LNCAP (cell line): Measurements from ENCODE around the gene CBR3.

Source experiments
- TF ChIP-seq, protein P1 (sequence below): fragments of 450-650 bp; IDR thresholded peaks from 2 replicates; pipeline ENCODE4 v1.5.1; 2017; ENCODE audit warnings: mild to moderate bottlenecking

The CBR3 gene

DNA sequence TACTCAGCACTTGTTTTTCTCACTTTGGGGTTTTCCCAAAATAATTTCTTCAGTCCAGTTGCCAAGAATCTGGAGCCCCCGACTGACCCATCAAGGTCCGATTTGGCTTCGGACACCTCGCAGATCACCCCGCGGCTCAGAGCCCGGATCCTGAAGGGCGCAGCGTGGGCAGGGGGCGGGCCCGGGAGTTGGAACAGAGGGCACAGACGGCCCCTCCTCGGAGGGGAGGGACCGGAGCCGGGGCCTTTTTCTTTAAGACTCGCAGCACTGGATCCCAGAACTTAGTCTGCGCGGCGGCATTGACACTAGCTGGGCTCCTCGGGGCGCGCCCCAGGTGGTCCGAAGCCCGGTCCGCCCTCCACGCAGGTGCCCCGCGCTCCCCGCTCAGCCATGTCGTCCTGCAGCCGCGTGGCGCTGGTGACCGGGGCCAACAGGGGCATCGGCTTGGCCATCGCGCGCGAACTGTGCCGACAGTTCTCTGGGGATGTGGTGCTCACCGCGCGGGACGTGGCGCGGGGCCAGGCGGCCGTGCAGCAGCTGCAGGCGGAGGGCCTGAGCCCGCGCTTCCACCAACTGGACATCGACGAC, at the start of gene CBR3:
Gene CBR3, plus strand, starts transcription at position 277 of the 588 bp plus-strand sequence. Its CDS starts 114 bp downstream, at position 391.
- TF ChIP-seq, protein P1, sequence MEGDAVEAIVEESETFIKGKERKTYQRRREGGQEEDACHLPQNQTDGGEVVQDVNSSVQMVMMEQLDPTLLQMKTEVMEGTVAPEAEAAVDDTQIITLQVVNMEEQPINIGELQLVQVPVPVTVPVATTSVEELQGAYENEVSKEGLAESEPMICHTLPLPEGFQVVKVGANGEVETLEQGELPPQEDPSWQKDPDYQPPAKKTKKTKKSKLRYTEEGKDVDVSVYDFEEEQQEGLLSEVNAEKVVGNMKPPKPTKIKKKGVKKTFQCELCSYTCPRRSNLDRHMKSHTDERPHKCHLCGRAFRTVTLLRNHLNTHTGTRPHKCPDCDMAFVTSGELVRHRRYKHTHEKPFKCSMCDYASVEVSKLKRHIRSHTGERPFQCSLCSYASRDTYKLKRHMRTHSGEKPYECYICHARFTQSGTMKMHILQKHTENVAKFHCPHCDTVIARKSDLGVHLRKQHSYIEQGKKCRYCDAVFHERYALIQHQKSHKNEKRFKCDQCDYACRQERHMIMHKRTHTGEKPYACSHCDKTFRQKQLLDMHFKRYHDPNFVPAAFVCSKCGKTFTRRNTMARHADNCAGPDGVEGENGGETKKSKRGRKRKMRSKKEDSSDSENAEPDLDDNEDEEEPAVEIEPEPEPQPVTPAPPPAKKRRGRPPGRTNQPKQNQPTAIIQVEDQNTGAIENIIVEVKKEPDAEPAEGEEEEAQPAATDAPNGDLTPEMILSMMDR, result no peak

DNA sequence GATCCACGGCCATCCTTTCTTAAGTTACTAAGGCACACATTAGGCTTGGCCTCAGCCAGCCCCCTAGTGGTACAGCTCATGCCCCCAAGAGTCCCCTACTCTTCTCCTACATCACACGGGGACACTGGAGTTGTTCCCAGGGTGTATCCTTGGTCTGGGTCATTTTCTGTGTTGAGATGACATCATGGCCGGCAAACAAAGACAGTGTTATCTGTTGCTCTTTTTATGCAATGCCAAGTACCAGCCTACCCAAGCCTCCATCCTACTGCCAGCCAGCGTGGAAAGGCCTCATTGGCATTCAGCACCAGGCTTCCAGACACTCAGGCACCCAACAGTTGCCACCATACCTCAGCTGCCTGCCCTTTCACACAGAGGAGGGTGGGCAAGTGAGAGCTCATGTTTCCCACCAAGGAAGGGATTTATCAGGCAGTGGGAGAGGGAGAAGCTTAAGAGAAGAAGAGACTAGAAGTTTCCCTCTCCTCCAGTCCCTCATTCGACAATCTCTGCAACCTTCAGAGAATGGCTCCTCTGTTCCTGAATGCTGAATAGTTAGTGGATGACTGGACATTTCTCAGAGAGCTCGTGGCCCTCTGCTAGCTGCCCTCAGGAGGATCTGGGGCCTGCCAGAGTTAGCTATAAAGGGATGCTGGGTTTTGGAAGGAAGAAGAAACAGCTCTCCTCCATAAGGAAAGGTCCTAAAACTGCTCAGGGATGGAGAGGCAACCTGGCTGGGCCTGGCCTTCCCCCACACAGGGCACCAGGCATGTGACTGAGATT, 47.3 kb upstream of the CBR3 start:
- TF ChIP-seq, protein P1, result no peak

DNA sequence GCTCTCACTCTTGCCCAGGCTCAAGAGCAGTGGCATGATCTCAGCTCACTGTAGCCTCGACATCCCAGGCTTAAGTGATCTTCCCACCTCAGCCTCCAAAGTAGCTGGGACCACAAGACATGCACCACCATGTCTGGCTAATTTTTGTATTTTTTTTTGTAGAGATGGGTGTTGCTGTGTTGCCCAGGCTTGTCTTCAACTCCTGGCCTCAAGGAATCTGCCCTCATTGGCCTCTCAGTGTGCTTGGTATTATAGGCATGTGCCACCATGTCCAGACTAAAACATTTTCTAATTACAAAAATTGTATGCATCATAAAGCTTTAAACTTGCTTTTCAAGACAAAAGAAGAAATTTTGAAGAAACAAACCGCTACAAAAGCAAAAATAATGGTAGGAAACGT, 44.9 kb upstream of the CBR3 start:
- TF ChIP-seq, protein P1, result no peak

DNA sequence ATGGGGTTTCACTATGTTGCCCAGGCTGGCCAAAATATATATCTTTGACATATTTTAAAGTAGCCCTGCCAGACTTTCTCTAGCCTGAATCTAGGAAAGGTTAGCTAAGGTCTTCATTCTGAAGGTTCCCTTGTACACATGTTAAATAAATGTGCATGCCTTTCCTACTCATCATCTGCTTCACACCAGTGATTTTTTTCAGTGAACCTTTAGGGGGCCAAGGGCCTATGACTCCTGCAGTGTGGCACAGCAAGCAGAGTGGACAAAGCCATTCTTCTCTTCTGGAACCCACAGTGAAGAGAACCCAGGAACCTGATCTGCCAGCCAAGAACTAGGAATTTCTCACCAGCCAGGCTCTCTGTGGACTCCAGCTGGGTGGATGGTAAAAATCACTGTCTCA, 42.2 kb upstream of the CBR3 start:
- TF ChIP-seq, protein P1, result no peak

DNA sequence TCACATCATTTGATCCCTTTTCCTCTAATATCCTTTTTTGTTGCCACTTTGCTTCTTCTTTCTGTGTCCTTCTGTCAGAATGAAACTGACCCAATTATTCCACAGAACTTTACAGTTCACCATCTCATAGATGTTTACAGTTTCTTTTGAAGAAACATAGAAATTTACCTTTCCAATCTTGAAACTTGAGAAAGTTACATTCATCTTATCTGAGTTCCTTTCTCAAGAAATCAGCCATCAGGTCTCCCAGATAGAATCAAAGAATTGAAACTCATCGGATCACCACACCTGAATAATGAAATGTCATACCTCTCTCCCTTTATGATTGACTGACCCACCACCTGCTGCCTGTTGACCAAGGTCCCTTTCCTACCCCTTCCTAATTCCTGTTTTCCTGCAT, 41.4 kb upstream of the CBR3 start:
- TF ChIP-seq, protein P1, result no peak

DNA sequence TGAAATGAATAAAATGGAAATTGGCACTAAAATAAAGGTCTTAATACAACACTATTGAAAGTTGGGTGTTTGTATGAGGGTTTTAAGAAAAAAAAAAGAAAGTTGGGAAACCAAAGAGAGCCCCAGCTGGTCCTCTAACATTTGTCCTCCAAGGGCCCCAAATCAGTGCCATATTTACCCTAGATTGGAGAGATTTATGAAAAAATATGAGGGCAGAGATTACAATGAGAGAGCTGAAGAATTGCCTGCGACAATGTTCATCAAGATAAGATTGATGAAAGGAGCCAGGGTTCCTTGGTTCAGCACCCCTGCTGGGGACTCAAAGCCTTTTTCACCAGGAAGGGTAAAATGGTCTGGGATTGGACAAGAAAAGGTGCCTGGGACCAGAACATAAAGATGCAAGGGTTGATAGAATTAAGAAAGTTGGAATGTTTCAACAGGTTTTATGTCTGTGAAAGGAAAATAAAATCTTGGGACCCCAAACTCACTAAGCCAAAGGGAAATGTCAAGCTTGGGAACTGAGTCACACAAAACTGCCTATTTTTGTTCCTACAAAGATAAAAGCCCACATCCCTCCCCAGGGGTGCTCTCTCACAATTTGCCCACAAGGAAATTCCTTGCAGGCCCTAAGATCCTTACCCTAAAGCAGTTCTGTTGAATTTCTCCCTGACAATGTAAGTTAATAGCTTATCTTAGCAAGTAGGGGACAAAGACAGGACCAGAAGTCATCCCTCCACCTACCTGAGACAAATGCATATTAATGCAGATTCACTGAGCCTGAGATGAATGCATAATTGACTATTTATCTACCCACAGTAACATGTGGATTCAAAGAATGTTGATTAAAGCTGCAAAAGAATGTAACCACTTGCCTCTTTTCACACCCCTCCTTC, 38.2 kb upstream of the CBR3 start:
- TF ChIP-seq, protein P1, result no peak

DNA sequence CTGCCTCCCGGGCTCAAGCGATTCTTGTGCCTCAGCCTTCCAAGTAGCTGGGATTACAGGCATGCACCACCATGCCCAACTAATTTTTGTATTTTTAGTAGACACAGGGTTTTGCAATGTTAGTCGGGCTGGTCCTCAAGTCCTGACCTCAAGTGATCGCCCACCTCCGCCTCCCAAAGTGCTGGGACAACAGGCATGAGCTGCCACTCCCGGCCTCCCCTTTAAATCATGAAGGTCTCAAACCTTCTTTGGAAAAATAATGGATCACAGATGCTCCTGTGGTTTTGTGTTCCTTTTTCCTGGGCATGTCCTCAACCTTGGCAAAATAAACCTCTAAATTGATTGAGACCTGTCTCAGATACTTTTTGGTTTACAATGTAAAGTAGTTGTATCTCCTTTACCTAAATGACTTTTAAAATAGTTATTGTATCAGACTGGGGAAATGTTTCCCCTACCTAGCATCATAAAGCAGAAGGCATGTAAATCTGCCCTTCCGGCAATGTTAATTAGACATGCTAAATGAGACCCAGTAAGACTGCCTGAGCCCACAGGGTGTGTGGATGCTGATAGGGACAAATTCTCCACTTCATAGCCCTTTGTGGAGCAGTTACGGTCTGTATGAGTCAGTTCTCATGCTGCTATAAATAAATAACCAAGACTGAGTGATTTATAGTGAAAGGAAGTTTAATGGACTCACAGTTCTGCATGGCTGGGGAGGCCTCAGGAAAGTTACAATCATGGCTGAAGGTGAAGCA, 37.3 kb upstream of the CBR3 start:
- TF ChIP-seq, protein P1, result no peak
